Measurements from ENCODE around the gene NPDC1. TPM values are rescaled to one million over a fixed set of nuclear protein-coding genes. Genes with fewer than 3 reads are reported as not detected.

The NPDC1 gene
- total RNA-seq, 4 donors from 2014 or later, result 25.2 to 221 (median 59.2) TPM

DNA sequence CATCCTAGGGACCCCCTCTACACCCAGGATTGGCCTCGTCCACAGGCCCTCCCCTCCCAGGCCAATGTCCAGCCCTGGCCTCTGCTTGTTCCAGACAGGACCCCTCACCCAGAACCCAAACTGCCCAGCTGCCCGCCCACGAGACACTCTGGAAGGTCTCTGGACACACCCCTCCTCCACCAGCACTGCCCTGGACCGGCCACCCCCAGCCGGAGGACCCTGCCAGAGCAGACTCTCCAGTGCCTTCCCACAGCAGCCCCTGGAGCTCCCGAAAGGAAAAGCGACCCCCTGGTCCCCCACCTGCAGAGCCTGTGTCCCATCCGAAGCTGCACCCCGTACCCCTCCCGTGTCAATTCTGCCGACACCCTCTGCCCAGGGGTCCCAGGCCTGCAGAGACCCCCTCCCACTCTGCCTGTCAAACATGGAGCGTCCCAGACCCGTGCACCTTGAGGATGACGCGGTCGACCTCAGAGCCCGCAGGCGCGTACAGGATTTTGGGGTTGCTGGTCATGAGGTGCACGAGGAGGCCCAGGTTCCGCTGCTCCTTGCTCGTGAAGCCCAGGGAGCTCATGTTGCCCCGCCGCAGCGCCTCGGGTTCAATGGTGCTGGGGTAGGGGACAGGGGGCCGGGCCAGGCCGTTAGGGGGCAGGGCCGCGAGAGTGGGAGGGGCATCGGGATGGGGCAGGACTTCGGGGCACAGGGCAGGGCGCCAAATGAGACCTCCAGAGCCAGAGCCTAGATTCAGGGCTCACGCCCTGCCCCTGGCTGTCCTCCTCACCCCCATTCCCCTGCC is 25.9 kb downstream of the NPDC1 start:
- intact Hi-C loops (cut with DNase I; ENCODE audit: low total_unique reads), result no loop called here
- no peak for DNase-seq
- Histone ChIP-seq H3K36me3 (no peaks in the 10 kb centered on the region), H3K27ac (no peak overlapping the region), H3K4me1 (no peaks in the 10 kb centered on the region), H3K9me3 (no peaks in the 10 kb centered on the region), H3K27me3 (no peaks in the 10 kb centered on the region), H3K4me3 (no peak overlapping the region)
- no peak for TF ChIP-seq POLR2A (IDR thresholded peaks at IDR 0.05)
- TF ChIP-seq, protein P1, sequence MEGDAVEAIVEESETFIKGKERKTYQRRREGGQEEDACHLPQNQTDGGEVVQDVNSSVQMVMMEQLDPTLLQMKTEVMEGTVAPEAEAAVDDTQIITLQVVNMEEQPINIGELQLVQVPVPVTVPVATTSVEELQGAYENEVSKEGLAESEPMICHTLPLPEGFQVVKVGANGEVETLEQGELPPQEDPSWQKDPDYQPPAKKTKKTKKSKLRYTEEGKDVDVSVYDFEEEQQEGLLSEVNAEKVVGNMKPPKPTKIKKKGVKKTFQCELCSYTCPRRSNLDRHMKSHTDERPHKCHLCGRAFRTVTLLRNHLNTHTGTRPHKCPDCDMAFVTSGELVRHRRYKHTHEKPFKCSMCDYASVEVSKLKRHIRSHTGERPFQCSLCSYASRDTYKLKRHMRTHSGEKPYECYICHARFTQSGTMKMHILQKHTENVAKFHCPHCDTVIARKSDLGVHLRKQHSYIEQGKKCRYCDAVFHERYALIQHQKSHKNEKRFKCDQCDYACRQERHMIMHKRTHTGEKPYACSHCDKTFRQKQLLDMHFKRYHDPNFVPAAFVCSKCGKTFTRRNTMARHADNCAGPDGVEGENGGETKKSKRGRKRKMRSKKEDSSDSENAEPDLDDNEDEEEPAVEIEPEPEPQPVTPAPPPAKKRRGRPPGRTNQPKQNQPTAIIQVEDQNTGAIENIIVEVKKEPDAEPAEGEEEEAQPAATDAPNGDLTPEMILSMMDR (IDR thresholded peaks at IDR 0.05), result no peak

DNA sequence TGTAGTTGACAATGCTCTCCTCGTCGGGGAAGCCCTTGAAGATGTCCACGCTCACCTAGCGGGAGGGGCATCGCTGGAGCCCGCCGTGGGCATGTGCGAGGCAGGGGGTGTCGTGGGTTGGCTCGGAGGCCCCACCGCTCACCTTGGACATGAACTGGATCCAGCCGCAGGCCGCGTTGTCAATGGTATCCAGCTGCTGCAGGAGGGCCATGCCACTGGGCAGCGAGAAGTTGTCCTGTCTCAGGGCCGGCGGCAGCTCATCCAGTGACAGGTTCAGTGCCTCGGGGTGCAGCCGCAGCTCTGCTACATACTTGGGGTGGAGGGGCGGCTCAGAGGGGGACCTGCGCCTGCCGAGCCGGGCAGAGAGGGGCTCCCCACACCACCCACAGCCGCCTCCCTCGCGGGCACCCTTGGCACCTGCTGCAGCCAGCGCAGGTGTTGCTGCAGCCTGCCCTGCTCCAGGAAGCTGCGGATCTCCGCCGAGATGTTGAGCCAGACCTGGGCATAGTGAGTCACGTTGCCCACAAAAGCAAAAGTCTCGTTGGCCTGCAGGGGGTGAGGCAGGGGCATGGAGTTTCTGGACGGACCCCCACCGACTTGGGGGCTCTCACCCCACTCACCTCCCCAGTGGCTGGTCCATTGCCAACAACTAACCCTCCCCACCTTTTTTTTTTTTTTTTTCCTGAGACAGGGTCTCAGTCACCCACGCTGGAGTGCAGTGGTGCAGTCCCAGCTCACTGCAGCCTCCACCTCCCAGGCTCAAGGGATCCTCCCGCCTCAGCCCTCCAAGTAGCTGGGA is 27.0 kb downstream of the NPDC1 start:
- intact Hi-C loops (cut with DNase I; ENCODE audit: low total_unique reads), result no loop called here
- Histone ChIP-seq H3K4me3 (no peak overlapping the region), H3K36me3 (no peaks in the 10 kb centered on the region), H3K27me3 (no peaks in the 10 kb centered on the region), H3K4me1 (no peaks in the 10 kb centered on the region), H3K9me3 (no peaks in the 10 kb centered on the region), H3K27ac (no peak overlapping the region)
- TF ChIP-seq POLR2A (IDR thresholded peaks at IDR 0.05), result no peak
- TF ChIP-seq, protein P1 (IDR thresholded peaks at IDR 0.05), result no peak
- DNase-seq, result no peak

DNA sequence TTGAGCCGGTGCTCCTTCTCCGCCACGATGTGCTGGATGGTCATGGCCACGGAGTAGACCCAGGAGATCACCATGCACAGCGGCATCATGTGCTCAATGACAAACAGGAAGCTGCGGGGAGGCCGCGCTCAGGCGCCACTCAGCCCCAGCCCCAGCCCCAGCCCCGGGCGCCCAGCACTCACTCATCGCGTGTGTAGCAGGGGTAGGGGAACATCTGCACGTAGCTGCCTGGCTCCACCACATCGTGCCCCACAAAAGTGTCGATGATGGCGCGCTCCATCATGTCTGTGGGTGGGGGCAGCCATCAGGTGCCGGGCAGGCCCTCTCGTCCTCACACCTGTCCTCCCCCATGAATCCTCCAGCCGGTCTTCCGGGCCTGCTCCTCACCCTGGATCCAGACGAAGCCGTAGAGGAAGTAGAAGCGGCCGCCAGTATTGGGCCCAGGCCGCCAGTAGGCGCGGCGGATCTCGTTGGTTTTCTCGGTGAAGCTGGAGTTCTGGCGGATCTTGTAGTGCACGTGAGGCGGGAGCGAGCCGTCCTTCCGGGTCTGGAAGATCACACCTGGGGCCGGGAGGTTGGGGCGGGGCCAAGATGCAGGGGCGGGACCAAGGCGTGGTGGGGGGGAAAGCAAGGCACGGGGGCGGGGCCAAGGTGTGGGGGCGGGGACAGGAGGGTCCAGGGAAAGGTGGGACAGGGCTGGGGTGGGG is 28.0 kb downstream of the NPDC1 start:
- intact Hi-C loops (cut with DNase I; ENCODE audit: low total_unique reads), result no loop called here
- no peaks in the 10 kb centered on the region for H3K36me3 ChIP-seq

DNA sequence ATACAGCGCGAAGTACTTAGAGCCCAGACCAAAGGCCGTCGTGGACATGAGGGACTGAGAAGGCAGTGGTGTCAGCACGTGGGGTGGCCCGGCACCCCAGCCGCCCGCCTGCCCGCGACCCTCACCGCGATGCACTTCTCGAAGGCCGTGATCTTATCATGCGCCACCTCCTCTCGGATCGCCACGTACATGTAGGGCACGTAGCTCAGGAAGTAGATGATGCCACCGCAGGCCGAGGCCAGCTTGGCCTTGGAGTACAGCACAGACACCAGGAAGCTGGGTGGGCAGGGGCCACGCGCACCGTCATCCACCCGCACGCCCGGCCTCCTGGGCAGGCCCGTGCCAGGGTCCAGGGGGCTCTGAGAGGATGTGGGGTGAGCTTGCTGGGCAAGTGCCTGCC is 28.9 kb downstream of the NPDC1 start:
- TF ChIP-seq POLR2A (IDR thresholded peaks at IDR 0.05), result no peak
- TF ChIP-seq, protein P1 (IDR thresholded peaks at IDR 0.05), result no peak
- Histone ChIP-seq H3K9me3 (no peaks in the 10 kb centered on the region), H3K36me3 (no peaks in the 10 kb centered on the region), H3K4me1 (no peaks in the 10 kb centered on the region), H3K27me3 (no peaks in the 10 kb centered on the region), H3K27ac (no peak overlapping the region), H3K4me3 (no peak overlapping the region)
- no peak for DNase-seq
- intact Hi-C loops (cut with DNase I; ENCODE audit: low total_unique reads), result no loop called here

More for the DNA sequence above, 28.0 kb downstream of the NPDC1 start:
- Histone ChIP-seq H3K9me3 (no peaks in the 10 kb centered on the region), H3K27ac (no peak overlapping the region), H3K4me1 (no peaks in the 10 kb centered on the region), H3K4me3 (no peak overlapping the region), H3K27me3 (no peaks in the 10 kb centered on the region)
- no peak for TF ChIP-seq POLR2A (IDR thresholded peaks at IDR 0.05)
- TF ChIP-seq, protein P1 (IDR thresholded peaks at IDR 0.05), result no peak
- DNase-seq, result no peak
